HCT116 (cell line): Measurements from ENCODE around the gene HPS5.

Experiments used
- EZH2 ChIP-seq: fragments of 200-600 bp; sonication (generic); IDR thresholded peaks from 2 replicates; pipeline ENCODE4 v1.6.1; 2017; ENCODE audit warnings: antibody characterized with exemption, mixed run types
- EZH2phosphoT487 ChIP-seq: fragments of 200-600 bp; IDR thresholded peaks from 2 replicates; pipeline ENCODE4 v1.6.1; 2018; ENCODE audit warnings: antibody characterized with exemption, borderline replicate concordance
- MAX ChIP-seq: IDR thresholded peaks from 2 replicates; pipeline ENCODE4 v1.6.1; 2012
- POLR2AphosphoS5 ChIP-seq: IDR thresholded peaks from 2 replicates; pipeline ENCODE4 v1.6.1; 2011; ENCODE audit warnings: mild to moderate bottlenecking, low read depth, low read length, moderate library complexity
- SIN3A ChIP-seq: IDR thresholded peaks from 2 replicates; pipeline ENCODE4 v1.6.1; 2012; ENCODE audit warnings: low read depth
- TCF7L2 ChIP-seq: IDR thresholded peaks from 2 replicates; pipeline ENCODE4 v1.7.0; 2011; ENCODE audit warnings: borderline replicate concordance, inconsistent platforms; ENCODE audit not compliant: insufficient read depth, insufficient read length; ENCODE audit errors: extremely low read depth
- YY1 ChIP-seq: IDR thresholded peaks from 2 replicates; pipeline ENCODE4 v1.6.1; 2011; ENCODE audit warnings: low read length, low read depth, moderate library complexity, mild to moderate bottlenecking; ENCODE audit not compliant: insufficient replicate concordance; ENCODE audit errors: extremely low read depth
- TF ChIP-seq, protein P1 (sequence below), 3 experiments: fragments of 200-600 bp in 1 of 3; sonication (generic) in 1 of 3; IDR thresholded peaks in 2 of 3; conservative IDR thresholded peaks in 1 of 3; 2 replicates each; pipeline ENCODE4 v1.5.1; 2012 to 2017; ENCODE audit warnings: low read depth in 2 of 3, low read length in 2 of 3, antibody characterized with exemption in 1 of 3, borderline replicate concordance in 1 of 3, control low read depth in 1 of 3, mild to moderate bottlenecking in 1 of 3, mixed read lengths in 1 of 3, mixed run types in 1 of 3, moderate library complexity in 1 of 3; ENCODE audit not compliant: insufficient read depth in 1 of 3

DNA sequence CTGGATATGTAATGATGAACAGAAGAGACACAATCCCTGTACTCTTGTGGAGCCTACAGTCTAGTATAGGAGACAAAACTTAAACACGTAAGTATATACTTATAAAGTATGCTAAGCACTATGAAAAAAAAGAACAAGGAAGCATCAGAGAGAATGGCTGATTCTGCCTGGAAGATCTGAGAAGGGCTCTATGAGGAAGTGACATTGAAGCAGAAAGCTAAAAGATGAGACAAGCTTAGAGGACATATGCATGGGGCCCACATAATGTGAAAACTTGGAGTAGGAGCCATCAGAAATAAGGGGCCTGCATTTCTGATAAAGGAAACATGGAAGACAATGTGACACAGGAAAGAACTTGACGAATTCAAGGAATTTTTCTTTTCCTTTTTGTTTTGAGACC, 39.3 kb downstream of the HPS5 start:
- TF ChIP-seq MAX: no peak
- TF ChIP-seq, protein P1, sequence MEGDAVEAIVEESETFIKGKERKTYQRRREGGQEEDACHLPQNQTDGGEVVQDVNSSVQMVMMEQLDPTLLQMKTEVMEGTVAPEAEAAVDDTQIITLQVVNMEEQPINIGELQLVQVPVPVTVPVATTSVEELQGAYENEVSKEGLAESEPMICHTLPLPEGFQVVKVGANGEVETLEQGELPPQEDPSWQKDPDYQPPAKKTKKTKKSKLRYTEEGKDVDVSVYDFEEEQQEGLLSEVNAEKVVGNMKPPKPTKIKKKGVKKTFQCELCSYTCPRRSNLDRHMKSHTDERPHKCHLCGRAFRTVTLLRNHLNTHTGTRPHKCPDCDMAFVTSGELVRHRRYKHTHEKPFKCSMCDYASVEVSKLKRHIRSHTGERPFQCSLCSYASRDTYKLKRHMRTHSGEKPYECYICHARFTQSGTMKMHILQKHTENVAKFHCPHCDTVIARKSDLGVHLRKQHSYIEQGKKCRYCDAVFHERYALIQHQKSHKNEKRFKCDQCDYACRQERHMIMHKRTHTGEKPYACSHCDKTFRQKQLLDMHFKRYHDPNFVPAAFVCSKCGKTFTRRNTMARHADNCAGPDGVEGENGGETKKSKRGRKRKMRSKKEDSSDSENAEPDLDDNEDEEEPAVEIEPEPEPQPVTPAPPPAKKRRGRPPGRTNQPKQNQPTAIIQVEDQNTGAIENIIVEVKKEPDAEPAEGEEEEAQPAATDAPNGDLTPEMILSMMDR (IDR thresholded peaks at IDR 0.05 in 2 of 3, conservative IDR thresholded peaks at IDR 0.05 in 1 of 3; ENCODE audit: borderline replicate concordance in 1 of 3, insufficient read depth in 1 of 3, low read depth in 2 of 3, low read length in 2 of 3): no peak
- TF ChIP-seq POLR2AphosphoS5: no peak
- no peak for TF ChIP-seq YY1
- TF ChIP-seq EZH2phosphoT487: no peak
- no peak for TF ChIP-seq SIN3A
- no peak for TF ChIP-seq EZH2
- no peak for TF ChIP-seq TCF7L2
